Measurements from ENCODE around the gene DAAM2. TPM values are rescaled to one million over a fixed set of nuclear protein-coding genes. Genes with fewer than 3 reads are reported as not detected.
A peak's percentile ranks its signal among the peaks of the same experiment; 100 is the strongest.

The DAAM2 gene
- total RNA-seq, 2 donors from 2014 or later: 10.1 to 12.2 TPM

GRCh38 chr6:39876826-39877225 is 84.7 kb downstream of the DAAM2 start:
- H3K27me3 ChIP-seq: no peaks in the 10 kb centered on the region
- no peaks in the 10 kb centered on the region for H3K36me3 ChIP-seq (replicated peaks in 1 of 2; ENCODE audit: insufficient read depth in 1 of 2, low read depth in 2 of 2)
- no peak overlapping the region for H3K4me3 ChIP-seq
- ATAC-seq (no peak), DNase-seq (no peak)
- H3K27ac ChIP-seq: no peak overlapping the region
- 69 to 89% methylated on average over 3 of the region's 3 CpGs for WGBS, 2 donors
- no peaks in the 10 kb centered on the region for H3K9me3 ChIP-seq
- intact Hi-C loops (cut with DNase I): no loop called here
- TF ChIP-seq CTCF (IDR thresholded peaks at IDR 0.05) (no peak), POLR2A (IDR thresholded peaks at IDR 0.05) (no peak)
- H3K4me1 ChIP-seq: peaks cover 10% of the 10 kb centered on the region

GRCh38 chr6:39879535-39879934 is 87.4 kb downstream of the DAAM2 start:
- Histone ChIP-seq H3K36me3 (replicated peaks in 1 of 2; ENCODE audit: insufficient read depth in 1 of 2, low read depth in 2 of 2) (no peaks in the 10 kb centered on the region), H3K9me3 (no peaks in the 10 kb centered on the region), H3K27me3 (no peaks in the 10 kb centered on the region), H3K27ac (no peak overlapping the region), H3K4me1 (peaks cover 10% of the 10 kb centered on the region), H3K4me3 (no peak overlapping the region)
- ATAC-seq (no peak), DNase-seq (peak in 1 of 4 donors; percentile 42)
- TF ChIP-seq CTCF (IDR thresholded peaks at IDR 0.05) (no peak), POLR2A (IDR thresholded peaks at IDR 0.05) (no peak)
- 13 to 35% methylated on average over 2 to 3 of the region's 3 CpGs for WGBS, 2 donors
- intact Hi-C loops (cut with DNase I): no loop called here

- no peak overlapping the region for H3K27ac ChIP-seq
- 35 to 39% methylated on average over 4 of the region's 4 CpGs for WGBS, 2 donors
- ATAC-seq: no peak
- no peaks in the 10 kb centered on the region for H3K9me3 ChIP-seq
- H3K27me3 ChIP-seq: no peaks in the 10 kb centered on the region
- no peaks in the 10 kb centered on the region for H3K36me3 ChIP-seq (replicated peaks in 1 of 2; ENCODE audit: insufficient read depth in 1 of 2, low read depth in 2 of 2)
- no peak overlapping the region for H3K4me3 ChIP-seq
- TF ChIP-seq POLR2A (IDR thresholded peaks at IDR 0.05) (no peak), CTCF (IDR thresholded peaks at IDR 0.05) (no peak)
- intact Hi-C loops (cut with DNase I): no loop called here
- H3K4me1 ChIP-seq: peaks cover 10% of the 10 kb centered on the region
- DNase-seq: no peak
Measured at GRCh38 chr6:39880594-39880993, 88.4 kb downstream of the DAAM2 start.

GRCh38 chr6:39881851-39882530 is 89.8 kb downstream of the DAAM2 start:
- peak in 1 of 4 donors; percentile 32 for DNase-seq
- Histone ChIP-seq H3K27me3 (no peaks in the 10 kb centered on the region), H3K27ac (no peak overlapping the region), H3K4me1 (peaks cover 10% of the 10 kb centered on the region), H3K4me3 (no peak overlapping the region), H3K36me3 (replicated peaks in 1 of 2; ENCODE audit: insufficient read depth in 1 of 2, low read depth in 2 of 2) (no peaks in the 10 kb centered on the region), H3K9me3 (no peaks in the 10 kb centered on the region)
- ATAC-seq: no peak
- intact Hi-C loops (cut with DNase I): no loop called here
- no peak for TF ChIP-seq CTCF (IDR thresholded peaks at IDR 0.05)
- TF ChIP-seq POLR2A (IDR thresholded peaks at IDR 0.05): no peak
- 73 to 75% methylated on average over 16 of the region's 16 CpGs for WGBS, 2 donors

GRCh38 chr6:39882531-39882899 is 90.3 kb downstream of the DAAM2 start:
- H3K4me1 ChIP-seq: peaks cover 10% of the 10 kb centered on the region
- H3K27me3 ChIP-seq: no peaks in the 10 kb centered on the region
- H3K27ac ChIP-seq: peak overlapping the region in 1 of 4 donors; percentile 26
- no peaks in the 10 kb centered on the region for H3K36me3 ChIP-seq (replicated peaks in 1 of 2; ENCODE audit: insufficient read depth in 1 of 2, low read depth in 2 of 2)
- intact Hi-C loops (cut with DNase I): no loop called here
- H3K4me3 ChIP-seq: no peak overlapping the region
- DNase-seq: peak in 3 of 4 donors; percentile 23 to 60 (median 52)
- H3K9me3 ChIP-seq: no peaks in the 10 kb centered on the region
- peak; percentile 49 for ATAC-seq
- no peak for TF ChIP-seq POLR2A (IDR thresholded peaks at IDR 0.05)
- no peak for TF ChIP-seq CTCF (IDR thresholded peaks at IDR 0.05)
- WGBS, 2 donors: 66 to 71% methylated on average over 8 of the region's 8 CpGs

All from body of pancreas (tissue), 4 donors.